ENCODE measurements around the gene NLK.

The NLK gene

DNA sequence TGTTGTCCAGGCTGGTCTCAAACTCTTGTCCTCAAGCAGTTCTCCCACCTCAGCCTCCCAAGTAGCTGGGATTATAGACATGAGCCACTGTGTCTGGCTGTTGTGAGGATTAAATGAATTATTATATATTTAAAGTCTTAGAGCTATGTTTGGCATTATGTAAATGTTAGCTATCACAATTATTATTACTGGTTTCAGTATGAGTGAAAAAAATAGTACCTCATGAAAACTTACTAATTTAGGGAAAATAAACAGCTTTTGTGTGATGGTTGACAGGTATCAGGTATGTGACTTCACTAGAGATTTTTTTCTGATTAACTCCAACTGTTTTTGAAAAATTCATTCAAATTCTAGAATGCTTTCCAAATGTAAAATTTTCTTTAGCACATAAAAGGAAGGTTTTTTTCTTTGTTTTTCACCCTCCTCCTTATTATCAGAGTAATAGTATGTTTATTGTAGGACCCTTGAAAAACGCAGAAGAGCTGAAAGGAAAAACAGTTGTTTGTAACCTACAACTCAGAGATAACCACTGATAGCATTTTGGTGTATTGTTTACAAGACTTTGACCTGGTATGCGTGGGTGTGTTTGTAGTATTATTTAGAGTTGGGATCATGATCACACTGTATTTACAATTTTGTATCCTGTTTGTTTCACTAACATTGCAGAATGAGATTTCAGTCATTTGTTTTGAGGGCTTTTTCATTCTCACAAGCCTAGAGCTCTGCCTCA is 13.2 kb downstream of the NLK start:
- DNase-seq (ENCODE audit: low read depth): no peak
- no peak for TF ChIP-seq CTCF (conservative IDR thresholded peaks at IDR 0.05; ENCODE audit: low read length)
- H3K4me3 ChIP-seq (ENCODE audit: low read length): no peak overlapping the region

DNA sequence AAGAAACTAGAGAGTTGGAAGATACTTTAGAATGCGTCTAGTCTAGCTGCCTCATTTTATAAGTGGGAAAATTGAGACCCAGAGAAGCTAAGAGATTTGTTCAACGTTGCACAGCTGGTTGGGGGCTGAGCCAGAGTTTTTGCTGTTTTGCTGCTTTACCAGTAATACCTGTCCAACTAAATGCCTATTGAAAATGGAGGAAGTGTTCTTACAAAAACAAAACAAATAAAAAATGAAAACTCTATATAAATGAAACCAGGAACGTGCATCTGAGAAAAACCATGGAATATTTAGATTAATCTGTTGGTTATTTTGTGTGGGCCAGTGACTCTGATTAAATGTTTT is 13.8 kb downstream of the NLK start:
- TF ChIP-seq CTCF (conservative IDR thresholded peaks at IDR 0.05; ENCODE audit: low read length): no peak
- no peak overlapping the region for H3K4me3 ChIP-seq (ENCODE audit: low read length)
- DNase-seq (ENCODE audit: low read depth): no peak

DNA sequence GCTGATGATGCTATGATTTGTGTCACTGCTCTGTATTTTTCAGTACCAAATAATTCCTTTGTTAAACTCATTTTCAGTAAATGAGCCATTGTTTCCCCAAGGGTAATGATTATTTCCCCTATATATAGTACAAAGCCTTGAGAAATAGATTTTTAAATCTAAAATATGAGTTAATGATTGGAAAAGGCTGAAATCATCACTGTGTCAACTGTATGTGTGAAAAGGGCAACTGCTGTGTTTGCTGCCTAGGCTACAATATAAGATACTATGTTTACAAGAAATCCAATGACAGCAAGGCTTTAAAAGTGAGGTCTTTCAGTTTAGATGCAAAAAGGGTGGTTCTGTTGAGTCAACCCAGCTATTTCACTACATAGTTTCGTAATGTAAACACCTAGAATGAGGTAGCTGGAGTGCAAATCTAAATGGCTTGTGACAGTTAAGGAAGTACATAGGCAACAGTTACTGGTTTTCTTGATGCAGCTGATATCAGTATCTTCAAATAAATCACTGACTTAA is 15.3 kb downstream of the NLK start:
- H3K4me3 ChIP-seq (ENCODE audit: low read length): no peak overlapping the region
- no peak for TF ChIP-seq CTCF (conservative IDR thresholded peaks at IDR 0.05; ENCODE audit: low read length)
- DNase-seq (ENCODE audit: low read depth): peak; percentile 9

DNA sequence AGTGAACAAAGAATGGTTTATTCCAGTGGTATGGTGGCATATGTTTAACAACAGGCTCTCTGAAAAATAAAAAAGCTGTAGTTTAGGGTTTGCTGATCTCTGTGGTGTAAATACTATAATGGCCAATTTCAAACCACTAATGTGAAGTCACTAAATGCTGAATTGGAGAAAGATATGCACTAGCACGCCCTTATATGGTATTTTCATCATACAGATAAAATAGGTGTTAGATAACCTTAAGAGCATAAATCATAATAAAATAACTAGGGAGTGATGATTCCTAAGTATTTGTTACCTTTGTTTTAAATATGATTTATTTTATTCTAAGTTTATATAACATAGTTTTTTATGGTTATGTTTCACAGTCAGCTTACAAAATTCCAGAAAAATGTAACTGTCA is 17.2 kb downstream of the NLK start:
- no peak for TF ChIP-seq CTCF (conservative IDR thresholded peaks at IDR 0.05; ENCODE audit: low read length)
- H3K4me3 ChIP-seq (ENCODE audit: low read length): no peak overlapping the region
- DNase-seq (ENCODE audit: low read depth): no peak

DNA sequence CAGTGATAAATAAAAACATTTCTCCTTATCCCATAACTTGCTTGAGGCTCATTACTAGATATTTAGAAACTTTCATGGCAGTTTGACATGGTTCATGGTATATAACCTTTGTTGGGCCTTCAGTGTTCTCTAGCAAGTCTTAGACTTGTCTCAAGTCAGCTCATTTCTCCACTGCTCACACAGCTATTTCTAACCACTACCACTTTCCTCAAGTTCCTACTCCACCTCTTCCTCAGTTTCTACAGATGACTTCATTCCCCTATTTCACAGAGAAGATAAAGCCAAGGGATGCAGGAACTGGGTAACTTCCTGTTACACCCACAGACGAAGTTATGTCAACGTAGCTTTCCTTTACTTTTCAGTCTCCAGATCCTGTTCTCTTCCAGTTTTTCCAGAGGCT is 23.2 kb downstream of the NLK start:
- no peak for DNase-seq (ENCODE audit: low read depth)
- TF ChIP-seq CTCF (conservative IDR thresholded peaks at IDR 0.05; ENCODE audit: low read length): no peak
- no peak overlapping the region for H3K4me3 ChIP-seq (ENCODE audit: low read length)

- no peak for TF ChIP-seq CTCF (conservative IDR thresholded peaks at IDR 0.05; ENCODE audit: low read length)
- no peak overlapping the region for H3K4me3 ChIP-seq (ENCODE audit: low read length)
- no peak for DNase-seq (ENCODE audit: low read depth)
These were observed 26.6 kb downstream of the NLK start for GRCh38 chr17:28069061-28069460.

GRCh38 chr17:28071179-28071578 is 28.7 kb downstream of the NLK start:
- TF ChIP-seq CTCF (conservative IDR thresholded peaks at IDR 0.05; ENCODE audit: low read length): no peak
- no peak overlapping the region for H3K4me3 ChIP-seq (ENCODE audit: low read length)
- DNase-seq (ENCODE audit: low read depth): no peak
